ENCODE data around the gene COG1. TPM values are rescaled to one million over a fixed set of nuclear protein-coding genes. Genes with fewer than 3 reads are reported as not detected.
"Not testable (repeated sequence)": the region's sequence is repeated elsewhere in the genome, so short reads cannot be mapped to it uniquely, and the experiment has no call there.

The COG1 gene, protein sequence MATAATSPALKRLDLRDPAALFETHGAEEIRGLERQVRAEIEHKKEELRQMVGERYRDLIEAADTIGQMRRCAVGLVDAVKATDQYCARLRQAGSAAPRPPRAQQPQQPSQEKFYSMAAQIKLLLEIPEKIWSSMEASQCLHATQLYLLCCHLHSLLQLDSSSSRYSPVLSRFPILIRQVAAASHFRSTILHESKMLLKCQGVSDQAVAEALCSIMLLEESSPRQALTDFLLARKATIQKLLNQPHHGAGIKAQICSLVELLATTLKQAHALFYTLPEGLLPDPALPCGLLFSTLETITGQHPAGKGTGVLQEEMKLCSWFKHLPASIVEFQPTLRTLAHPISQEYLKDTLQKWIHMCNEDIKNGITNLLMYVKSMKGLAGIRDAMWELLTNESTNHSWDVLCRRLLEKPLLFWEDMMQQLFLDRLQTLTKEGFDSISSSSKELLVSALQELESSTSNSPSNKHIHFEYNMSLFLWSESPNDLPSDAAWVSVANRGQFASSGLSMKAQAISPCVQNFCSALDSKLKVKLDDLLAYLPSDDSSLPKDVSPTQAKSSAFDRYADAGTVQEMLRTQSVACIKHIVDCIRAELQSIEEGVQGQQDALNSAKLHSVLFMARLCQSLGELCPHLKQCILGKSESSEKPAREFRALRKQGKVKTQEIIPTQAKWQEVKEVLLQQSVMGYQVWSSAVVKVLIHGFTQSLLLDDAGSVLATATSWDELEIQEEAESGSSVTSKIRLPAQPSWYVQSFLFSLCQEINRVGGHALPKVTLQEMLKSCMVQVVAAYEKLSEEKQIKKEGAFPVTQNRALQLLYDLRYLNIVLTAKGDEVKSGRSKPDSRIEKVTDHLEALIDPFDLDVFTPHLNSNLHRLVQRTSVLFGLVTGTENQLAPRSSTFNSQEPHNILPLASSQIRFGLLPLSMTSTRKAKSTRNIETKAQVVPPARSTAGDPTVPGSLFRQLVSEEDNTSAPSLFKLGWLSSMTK
- total RNA-seq (2014; rRNA removed; shearing (Covaris generic)) (19.8 and 38.3 TPM in 2 replicates), total RNA-seq (2022) (44.1 and 47.5 TPM in 2 replicates), Bru-seq, nascent RNA (percentile 72 among the genes with signal in this experiment), BruChase-seq, experiment 1, labeled RNA remaining after a 6-hour chase (percentile 66 among the genes with signal in this experiment), BruChase-seq, experiment 2, labeled RNA remaining after a 2-hour chase (percentile 73 among the genes with signal in this experiment)
- long read RNA-seq, transcript COG1-201 (14 exons, 3,079 nt), result major isoform, 48 of 82 reads
- long read RNA-seq, partial matches to known transcripts, result 5 of 82 reads
- long read RNA-seq, other reads (novel, unspliced or antisense), result 29 of 82 reads

DNA sequence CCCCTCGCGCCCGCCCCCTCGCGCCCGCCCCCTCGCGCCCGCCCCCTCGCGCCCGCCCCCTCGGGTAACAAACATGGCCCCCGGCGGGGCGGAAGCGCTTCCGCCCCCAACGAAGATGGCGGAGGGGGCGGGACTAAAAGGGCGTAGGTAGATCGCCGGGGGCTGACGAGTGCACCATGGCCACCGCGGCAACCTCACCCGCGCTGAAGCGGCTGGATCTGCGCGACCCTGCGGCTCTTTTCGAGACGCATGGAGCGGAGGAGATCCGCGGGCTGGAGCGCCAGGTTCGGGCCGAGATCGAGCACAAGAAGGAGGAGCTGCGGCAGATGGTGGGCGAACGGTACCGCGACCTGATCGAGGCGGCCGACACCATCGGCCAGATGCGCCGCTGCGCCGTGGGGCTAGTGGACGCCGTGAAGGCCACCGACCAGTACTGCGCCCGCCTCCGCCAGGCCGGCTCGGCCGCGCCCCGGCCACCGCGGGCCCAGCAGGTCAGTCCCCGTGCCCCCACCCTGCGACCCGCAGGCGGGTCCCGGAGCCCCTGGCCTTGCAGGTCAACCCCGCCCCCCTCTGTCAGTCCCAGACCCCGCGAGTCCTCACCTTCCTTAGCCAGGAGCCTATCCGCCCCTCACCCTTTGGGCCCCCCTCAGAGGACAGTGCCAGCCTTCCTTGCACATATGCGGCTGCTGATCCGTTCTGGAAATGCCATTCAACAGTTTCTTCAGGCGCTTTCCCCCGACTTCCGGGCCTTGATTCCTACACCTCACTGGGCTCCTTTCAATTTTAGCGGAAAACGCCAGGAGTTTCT lies at the start of gene COG1:
TSS of gene COG1 (plus strand) at position 162 of the 808 bp plus-strand sequence. CDS start at position 177, 15 bp downstream.
- Histone ChIP-seq H3K4me3 (ENCODE audit: low read depth, low read length, poor library complexity, severe bottlenecking) (peak within 1 kb of the TSS; percentile 78), H3K79me2 (ENCODE audit: insufficient read depth, low read depth, low read length) (peaks cover 23% of the 10 kb centered on the region), H3K36me3 (ENCODE audit: insufficient read depth, low read length) (peaks cover 26% of the 10 kb centered on the region), H2AFZ (ENCODE audit: low read length) (peak within 1 kb of the TSS; percentile 92), H3K9me3 (ENCODE audit: low read length) (no peaks in the 10 kb centered on the region), H4K20me1 (ENCODE audit: insufficient read depth, low read length) (no peaks in the 10 kb centered on the region), H3K9me2 (ENCODE audit: insufficient read depth, low read length) (no peaks in the 10 kb centered on the region), H3K4me1 (ENCODE audit: insufficient read depth, low read length, poor library complexity, severe bottlenecking) (peaks cover 17% of the 10 kb centered on the region), H3K27ac (ENCODE audit: low read depth, low read length, poor library complexity, severe bottlenecking) (peak within 1 kb of the TSS; percentile 83), H3K4me2 (ENCODE audit: low read length) (peak within 1 kb of the TSS; percentile 94)
- ChIA-PET POLR2A (interaction anchor here (0.5 to 3.9 kb wide), 9 partner anchors 28 to 826 kb away, joined by 3 to 19 read pairs (median 5); a partner anchor contains a TSS), CTCF (ENCODE audit: unreplicated experiment) (no interaction called here)
- no TSS peak for BruUV-seq (replicated peaks)
- DNase-seq (ENCODE audit: low spot score), result peak; percentile 97
- TF ChIP-seq EZH2phosphoT487 (IDR thresholded peaks at IDR 0.05; ENCODE audit: borderline replicate concordance, low read depth, low read length) (no peak), CTCF (conservative IDR thresholded peaks at IDR 0.05; ENCODE audit: low read length) (no peak)
- intact Hi-C loops (cut with micrococcal nuclease; ENCODE audit: unreplicated experiment), result loop anchor here (1.0 to 2.0 kb wide), 3 partner anchors 100 to 466 kb away; partner anchors contain the start of gene SLC39A11

DNA sequence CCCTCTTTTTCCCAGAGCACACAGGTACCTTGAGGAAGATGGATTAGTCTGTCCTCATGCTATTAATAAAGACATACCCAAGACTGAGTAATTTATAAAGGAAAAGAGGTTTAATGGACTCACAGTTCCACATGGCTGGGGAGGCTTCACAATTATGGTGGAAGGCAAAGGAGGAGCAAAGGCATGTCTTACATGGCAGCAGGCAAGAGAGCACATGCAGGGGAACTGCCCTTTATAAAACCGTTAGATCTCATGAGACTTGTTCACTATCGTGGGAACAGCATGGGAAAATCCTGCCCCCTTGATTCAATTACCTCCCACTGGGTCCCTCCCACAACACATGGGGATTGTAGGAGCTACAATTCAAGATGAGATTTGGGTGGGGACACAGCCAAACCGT lies 48.6 kb upstream of the COG1 start:
- H3K27ac ChIP-seq (ENCODE audit: low read depth, low read length, poor library complexity, severe bottlenecking); H3K36me3 ChIP-seq (ENCODE audit: insufficient read depth, low read length); H3K4me1 ChIP-seq (ENCODE audit: insufficient read depth, low read length, poor library complexity, severe bottlenecking); H2AFZ ChIP-seq (ENCODE audit: low read length); H4K20me1 ChIP-seq (ENCODE audit: insufficient read depth, low read length); H3K4me2 ChIP-seq (ENCODE audit: low read length); H3K9me3 ChIP-seq (ENCODE audit: low read length); BruUV-seq (replicated peaks); DNase-seq (ENCODE audit: low spot score); POLR2A ChIA-PET; H3K9me2 ChIP-seq (ENCODE audit: insufficient read depth, low read length); H3K79me2 ChIP-seq (ENCODE audit: insufficient read depth, low read depth, low read length); intact Hi-C loops (cut with micrococcal nuclease; ENCODE audit: unreplicated experiment); H3K4me3 ChIP-seq (ENCODE audit: low read depth, low read length, poor library complexity, severe bottlenecking): not testable (repeated sequence)
- CTCF ChIA-PET (ENCODE audit: unreplicated experiment), result interaction anchor here (1.1 kb wide), 1 partner anchor 10 kb away, joined by 4 read pairs; no protein-coding TSS in a partner anchor
